Renal cortical epithelial cell (primary cell): ENCODE measurements around the gene CLDN15. TPM values are rescaled to one million over a fixed set of nuclear protein-coding genes. Genes with fewer than 3 reads are reported as not detected.
"Not testable (repeated sequence)": the region's sequence is repeated elsewhere in the genome, so short reads cannot be mapped to it uniquely, and the experiment has no call there.

Experiments
- DNase-seq: peaks from one replicate; pipeline ENCODE4 v3.0.0-alpha.2; 2011; ENCODE audit warnings: low read depth
- total RNA-seq: library from RNA; depleted of rRNA; stranded (reverse); fragments of >200 nt; gene quantifications from 2 replicates; pipeline ENCODE4 v1.2.3, GENCODE V29; 2014

Gene CLDN15
- total RNA-seq, 1 donor from 2014 or later, result 1.9 TPM

DNA sequence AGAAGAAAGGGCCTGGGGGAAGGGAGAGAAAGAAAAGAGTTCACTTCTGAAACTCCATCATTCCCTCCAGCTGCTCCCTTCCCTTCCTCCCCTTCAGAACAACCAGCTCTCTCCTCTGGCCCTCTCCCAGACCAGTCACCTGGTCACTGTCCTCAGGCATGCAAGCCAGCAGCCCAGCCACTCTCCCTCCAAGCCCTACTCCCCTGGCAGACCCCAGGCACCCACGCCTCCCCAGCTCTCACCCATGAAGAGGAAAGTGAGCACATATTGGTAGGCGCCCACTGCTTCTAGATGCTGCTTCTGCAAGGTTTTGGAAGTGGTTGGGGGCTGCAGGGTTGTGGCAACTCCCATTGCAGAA lies 37.1 kb downstream of the CLDN15 start:
- no peak for DNase-seq

DNA sequence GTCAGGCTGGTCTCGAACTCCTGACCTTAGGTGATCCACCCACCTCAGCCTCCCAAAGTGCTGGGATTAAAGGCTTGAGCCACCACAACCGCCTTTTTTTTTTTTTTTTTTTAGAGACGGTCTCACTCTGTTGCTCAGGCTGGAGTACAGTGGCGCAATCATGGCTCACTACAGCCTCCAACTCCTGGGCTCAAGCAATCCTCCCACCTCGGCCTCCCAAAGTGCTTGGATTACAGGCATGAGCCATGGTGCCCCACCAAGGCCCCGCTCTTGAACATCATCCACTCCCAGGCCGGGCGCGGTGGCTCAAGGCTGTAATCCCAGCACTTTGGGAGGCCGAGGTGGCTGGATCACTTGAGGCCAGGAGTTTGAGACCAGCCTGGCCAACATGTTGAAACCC lies 38.1 kb downstream of the CLDN15 start:
- not testable (repeated sequence) for DNase-seq

DNA sequence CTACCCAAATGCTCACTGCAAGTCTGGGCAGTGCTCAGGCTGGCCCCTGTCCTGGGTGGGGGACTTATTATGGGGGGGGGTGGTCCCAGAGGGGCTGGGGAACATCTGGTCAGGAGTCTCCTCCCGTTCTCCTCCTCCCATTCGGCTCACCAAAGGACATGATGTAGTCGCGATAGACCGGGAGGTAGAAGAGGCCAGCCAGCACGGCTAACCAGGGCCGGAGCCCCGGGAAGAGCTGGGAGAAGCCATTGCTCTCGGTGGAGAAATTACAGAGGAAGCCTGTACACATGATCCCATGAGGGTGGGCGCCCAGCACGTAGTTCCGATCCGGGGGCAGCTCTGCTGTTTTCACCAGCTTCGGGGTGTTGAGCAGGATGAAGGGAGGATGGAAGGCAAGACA lies 39.1 kb downstream of the CLDN15 start:
- DNase-seq, result no peak

DNA sequence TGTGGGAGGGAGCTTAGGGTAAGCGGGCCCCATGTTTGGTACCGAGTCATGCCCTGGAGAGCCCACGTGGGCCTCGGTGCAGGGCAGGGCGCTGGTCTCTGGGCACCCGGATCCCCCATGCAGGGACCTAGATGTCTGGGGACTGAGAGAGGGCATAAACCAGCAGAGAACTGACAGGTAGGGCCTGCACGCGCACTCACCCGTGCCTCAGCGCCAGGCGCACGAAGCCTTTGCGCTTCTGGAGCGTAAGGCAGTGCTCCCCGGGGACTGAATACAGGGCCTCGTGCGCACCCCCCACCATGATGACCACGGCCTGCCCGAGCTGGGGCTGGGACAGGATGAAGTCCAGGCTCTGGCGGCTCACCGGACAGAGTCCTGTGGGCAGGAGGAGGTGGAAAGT lies 39.6 kb downstream of the CLDN15 start:
- DNase-seq, result no peak

DNA sequence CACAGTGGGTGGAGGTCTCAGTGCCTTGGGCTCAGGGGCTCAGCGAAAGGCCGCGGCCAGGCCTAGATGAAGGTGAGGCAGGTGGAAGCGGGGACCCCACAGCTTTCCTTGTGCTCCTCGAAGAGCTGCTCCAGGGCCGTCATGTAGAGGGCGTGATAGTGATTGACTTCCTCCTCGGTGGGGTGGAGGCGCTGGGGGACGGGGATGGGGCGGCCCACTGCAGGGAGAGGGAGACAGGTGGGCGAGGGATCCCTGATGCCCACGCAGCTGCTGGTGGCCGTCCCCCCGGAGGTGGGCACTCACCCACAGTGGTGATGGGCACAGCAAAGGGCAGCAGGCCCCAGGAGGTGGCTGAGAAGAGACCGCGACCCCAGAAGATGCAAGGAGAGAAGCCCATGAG lies 41.7 kb downstream of the CLDN15 start:
- no peak for DNase-seq

DNA sequence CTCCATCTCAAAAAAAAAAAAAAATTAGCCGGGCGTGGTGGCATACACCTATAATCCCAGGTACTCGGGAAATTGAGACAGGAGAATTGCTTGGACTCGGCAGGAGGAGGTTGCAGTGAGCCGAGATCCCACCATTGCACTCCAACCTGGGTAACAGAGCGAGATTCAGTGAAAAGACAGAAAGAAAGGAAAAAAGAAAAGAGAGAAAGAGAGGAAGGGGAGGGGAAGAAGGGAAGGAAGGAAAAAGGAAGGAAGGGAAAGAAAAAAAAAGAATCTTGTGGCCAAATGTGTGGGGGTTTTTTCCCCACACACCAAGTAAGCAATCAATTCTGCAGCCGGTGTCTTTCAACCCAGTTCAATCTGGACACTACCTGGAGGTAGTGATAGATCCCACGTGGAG lies 48.5 kb downstream of the CLDN15 start:
- no peak for DNase-seq

DNA sequence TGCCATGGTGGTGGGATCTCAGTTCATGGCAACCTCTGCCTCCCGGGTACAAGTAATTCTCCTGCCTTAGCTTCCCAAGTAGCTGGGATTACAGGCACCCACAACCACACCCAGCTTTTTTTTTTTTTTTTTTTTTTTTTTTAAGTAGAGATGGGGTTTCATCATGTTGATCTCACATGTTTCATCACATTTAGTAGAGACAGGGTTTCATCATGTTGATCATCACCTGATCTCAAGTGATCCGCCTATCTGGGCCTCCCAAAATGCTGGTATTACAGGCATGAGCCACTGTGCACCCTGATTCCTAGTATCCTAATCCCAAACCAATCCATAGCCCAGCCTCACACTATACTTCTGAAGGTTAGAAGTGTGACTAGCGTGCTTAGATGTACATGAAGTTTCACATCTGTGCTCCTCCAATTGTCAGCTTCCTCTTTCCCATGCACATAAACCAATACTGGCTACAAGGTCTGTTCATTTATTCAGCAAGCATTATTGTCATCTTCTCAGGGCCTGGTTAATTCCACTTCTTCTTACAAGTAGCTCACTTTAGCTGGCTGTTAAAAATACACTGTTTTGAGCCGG lies 50.7 kb downstream of the CLDN15 start:
- no peak for DNase-seq

DNA sequence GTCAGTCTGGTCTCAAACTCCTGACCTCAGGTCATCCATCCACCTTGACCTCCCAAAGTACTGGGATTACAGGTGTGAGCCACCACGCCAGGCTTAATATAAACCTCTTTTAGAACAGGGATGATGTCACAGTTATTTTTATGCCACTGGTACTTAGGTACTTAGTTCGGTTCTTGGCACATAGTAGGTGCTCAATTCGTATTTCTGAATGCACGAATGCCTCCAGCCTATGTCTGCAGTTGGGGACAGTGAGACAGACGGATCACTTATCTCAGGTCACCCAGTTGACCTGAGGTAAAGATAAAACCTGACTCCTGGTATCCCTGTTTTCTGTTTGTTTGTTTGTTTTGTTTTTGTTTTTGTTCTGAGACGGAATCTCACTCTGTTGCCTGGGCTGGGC lies 51.4 kb downstream of the CLDN15 start:
- DNase-seq, result no peak

DNA sequence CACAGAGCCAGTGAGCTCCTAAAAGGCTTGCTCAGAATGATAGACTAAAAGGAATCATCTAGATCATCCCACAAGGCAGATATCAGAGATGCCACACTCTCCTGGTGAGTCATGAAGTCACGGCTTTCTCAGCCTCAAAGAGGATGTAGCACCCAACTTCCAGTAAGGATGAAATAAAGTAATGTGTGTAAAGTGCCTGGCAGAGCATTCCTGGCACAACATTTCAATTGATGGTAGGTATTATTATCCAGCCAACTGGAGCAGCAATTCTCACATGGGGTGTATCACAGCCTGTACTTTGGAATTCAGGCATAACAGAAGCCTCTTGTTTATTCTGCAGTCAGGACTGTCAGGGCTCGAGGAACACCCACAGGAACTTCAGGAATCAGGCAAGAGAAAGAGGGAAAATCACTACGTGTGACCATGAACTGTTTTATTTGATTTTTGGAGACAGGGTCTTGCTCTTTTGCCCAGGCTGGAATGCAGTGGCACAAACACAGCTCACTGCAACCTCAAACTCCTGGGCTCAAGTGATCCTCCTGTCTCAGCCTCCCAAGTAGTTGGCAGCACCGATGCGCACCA lies 52.3 kb downstream of the CLDN15 start:
- peak; percentile 95 for DNase-seq

Other genes with a start within 250 kb of the CLDN15 start
- gene MUC17, start 217.7 kb downstream of the CLDN15 start, total RNA-seq, result not detected in 2 replicates
- gene TRIM56, start 152.3 kb downstream of the CLDN15 start, total RNA-seq, result 18.6 and 43.8 TPM in 2 replicates
- gene SERPINE1, start 110.7 kb downstream of the CLDN15 start, total RNA-seq, result 860 and 1,733 TPM in 2 replicates
- 137 and 326 TPM in 2 replicates for gene AP1S1, start 83.3 kb downstream of the CLDN15 start, total RNA-seq
- gene VGF, start 72.2 kb downstream of the CLDN15 start, total RNA-seq, result 0.05 and 1.2 TPM in 2 replicates
- gene NAT16, start 57.5 kb downstream of the CLDN15 start, total RNA-seq, result not detected in 2 replicates
- not detected in 2 replicates for gene MOGAT3, start 36.8 kb downstream of the CLDN15 start, total RNA-seq
- gene PLOD3, start 20.2 kb downstream of the CLDN15 start, total RNA-seq, result 31.3 and 55.8 TPM in 2 replicates
- gene ZNHIT1, start 19.6 kb downstream of the CLDN15 start, total RNA-seq, result 51.5 and 160 TPM in 2 replicates
- gene FIS1, start 7.3 kb upstream of the CLDN15 start, total RNA-seq, result 193 and 303 TPM in 2 replicates
- 32.3 and 65.0 TPM in 2 replicates for gene IFT22, start 84.0 kb upstream of the CLDN15 start, total RNA-seq
- gene COL26A1, start 125.1 kb upstream of the CLDN15 start, total RNA-seq, result 2.2 TPM in 1 of 2 replicates, not detected in the other